Omental fat pad (tissue), 4 donors: Measurements from ENCODE around the gene CAVIN4. TPM values are rescaled to one million over a fixed set of nuclear protein-coding genes. Genes with fewer than 3 reads are reported as not detected.

Experiments used
- ATAC-seq: fragments of 150-250 bp; one replicate; pipeline ENCODE4 v1.9.1; 2016; ENCODE audit warnings: mild to moderate bottlenecking, moderate library complexity; ENCODE audit not compliant: low FRiP score
- DNase-seq: peaks from one replicate; pipeline ENCODE4 v3.0.0-alpha.2; 2019; ENCODE audit warnings: low spot score
- CTCF ChIP-seq, 3 donors: fragments of 450-650 bp; IDR thresholded peaks; one replicate each; pipeline ENCODE4 v1.5.1; 2016 to 2017; ENCODE audit warnings: antibody characterized with exemption in 3 of 3, mild to moderate bottlenecking in 3 of 3, moderate library complexity in 2 of 3
- total RNA-seq, 4 donors: library from RNA; depleted of rRNA; stranded (reverse); fragments of >200 nt; gene quantifications; one replicate each; pipeline ENCODE4 v1.1.0, GENCODE V29; 2016

Gene CAVIN4
- total RNA-seq, 4 donors from 2014 or later = 0.24 to 0.74 (median 0.31) TPM

DNA sequence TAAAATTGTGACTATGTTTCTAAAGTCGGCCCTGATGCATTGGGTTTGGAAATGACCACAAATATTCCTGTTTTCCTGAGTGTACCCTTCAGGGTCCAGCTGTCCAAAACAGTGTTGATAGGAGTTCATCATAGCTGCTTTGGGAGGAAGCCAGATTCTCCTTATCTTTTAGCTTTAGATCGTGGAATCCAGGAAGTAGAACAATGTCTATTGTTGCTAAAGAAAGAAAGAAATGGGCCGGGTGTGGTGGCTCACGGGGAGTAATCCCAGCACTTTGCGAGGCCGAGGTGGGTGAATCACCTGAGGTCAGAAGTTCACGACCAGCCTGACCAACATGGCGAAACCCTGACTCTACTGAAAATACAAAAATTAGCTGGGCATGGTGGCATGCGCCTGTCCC is 9.5 kb downstream of the CAVIN4 start:
- ATAC-seq (no peak), DNase-seq (no peak)
- TF ChIP-seq CTCF (IDR thresholded peaks at IDR 0.05) = no peak

GRCh38 chr9:100589582-100589981 is 11.7 kb downstream of the CAVIN4 start:
- no peak for TF ChIP-seq CTCF (IDR thresholded peaks at IDR 0.05)
- no peak for ATAC-seq
- no peak for DNase-seq

- no peak for ATAC-seq
- no peak for TF ChIP-seq CTCF (IDR thresholded peaks at IDR 0.05)
Measured at GRCh38 chr9:100590481-100590880, 12.6 kb downstream of the CAVIN4 start.

DNA sequence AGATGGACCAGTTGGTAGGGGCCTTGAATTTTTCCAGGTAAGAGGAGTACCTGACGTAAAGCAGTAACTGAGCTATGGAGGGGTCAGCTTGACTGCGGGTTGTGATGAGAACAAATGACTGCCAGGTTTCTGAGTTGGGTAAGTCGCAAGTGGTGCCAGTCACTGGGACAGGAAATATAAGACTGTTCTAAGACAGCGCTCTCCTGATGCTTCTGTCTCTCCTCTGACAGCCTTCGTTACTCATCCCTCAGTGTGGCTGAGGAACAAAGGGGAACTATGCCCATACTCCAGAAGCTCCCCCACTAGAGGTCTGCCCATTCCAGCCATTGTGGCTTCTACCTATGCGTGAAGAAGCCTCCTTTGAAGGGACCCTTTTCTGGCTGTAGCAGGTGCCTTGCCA is 13.3 kb downstream of the CAVIN4 start:
- no peak for ATAC-seq
- TF ChIP-seq CTCF (IDR thresholded peaks at IDR 0.05) = no peak
- DNase-seq = no peak

More at GRCh38 chr9:100590481-100590880, 12.6 kb downstream of the CAVIN4 start:
- no peak for DNase-seq

- DNase-seq = no peak
- no peak for ATAC-seq
- no peak for TF ChIP-seq CTCF (IDR thresholded peaks at IDR 0.05)
Measured at GRCh38 chr9:100591639-100592412, 13.9 kb downstream of the CAVIN4 start.

DNA sequence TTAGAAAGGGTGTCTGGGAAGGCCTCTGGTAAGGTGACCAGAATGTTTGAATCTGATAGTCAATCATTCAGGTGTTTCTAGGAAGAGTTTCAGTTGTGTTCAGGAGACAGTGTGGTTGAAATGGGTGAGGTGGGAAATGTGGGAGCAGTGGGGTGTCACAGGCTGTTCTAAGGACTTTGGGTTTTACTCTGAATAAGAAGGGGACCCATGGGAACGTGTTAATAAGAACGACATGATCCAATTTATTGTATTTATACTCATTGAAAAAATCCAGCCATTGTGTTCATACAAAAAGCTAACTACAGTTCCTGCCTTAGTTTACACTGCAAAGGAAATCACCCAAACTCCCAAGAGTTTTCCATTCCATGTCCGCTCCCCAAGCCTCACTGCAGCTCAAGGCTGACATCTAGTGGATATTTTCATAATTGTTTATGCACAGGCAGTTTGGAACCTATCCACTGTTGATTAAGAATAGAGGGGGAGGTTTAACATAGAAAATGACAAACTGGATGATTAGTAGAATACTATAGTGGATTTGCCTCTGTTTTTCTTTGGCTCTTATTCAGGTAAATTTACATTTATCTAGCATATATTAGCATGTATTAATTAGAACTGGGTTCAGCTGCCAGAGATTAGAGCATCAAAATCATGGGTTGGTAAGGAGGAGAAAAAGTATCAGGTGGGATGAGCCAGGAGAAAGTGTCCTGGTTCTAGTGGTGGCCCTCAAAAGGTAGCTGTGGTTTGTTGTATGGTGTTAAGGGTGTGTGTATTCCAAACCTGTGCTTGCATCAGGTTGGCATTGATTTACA is 17.7 kb downstream of the CAVIN4 start:
- no peak for DNase-seq
- ATAC-seq = peak; percentile 69
- peak in 1 of 3 donors; percentile 48 for TF ChIP-seq CTCF (IDR thresholded peaks at IDR 0.05)
